HEK293T (cell line): ENCODE results near the gene MMRN1.
A peak's percentile ranks its signal among the peaks of the same experiment; 100 is the strongest.
"Not testable (repeated sequence)": the region's sequence is repeated elsewhere in the genome, so short reads cannot be mapped to it uniquely, and the experiment has no call there.

Experiments
- CTCF ChIA-PET: fragments of 350-600 bp; formaldehyde crosslinking; extraction: SDS; loops from one replicate; lab custom pipeline; 2021; ENCODE audit warnings: antibody characterized with exemption, inconsistent platforms; lab: Yijun Ruan, JAX
- POLR2A ChIA-PET: fragments of 350-600 bp; formaldehyde crosslinking; extraction: SDS; loops from one replicate; lab custom pipeline; 2020; ENCODE audit warnings: antibody characterized with exemption, inconsistent platforms; lab: Yijun Ruan, JAX
- DNase-seq: peaks from one replicate; pipeline ENCODE4 v3.0.0; 2012; ENCODE audit warnings: mixed read lengths; ENCODE audit errors: extremely low spot score
- ARNT ChIP-seq: fragments of 450-650 bp; IDR thresholded peaks from 2 replicates; pipeline ENCODE4 v1.6.1; 2017; ENCODE audit warnings: mild to moderate bottlenecking
- BHLHE40 ChIP-seq: fragments of 450-650 bp; IDR thresholded peaks from 2 replicates; pipeline ENCODE4 v1.6.1; 2016; ENCODE audit warnings: mild to moderate bottlenecking, moderate library complexity, borderline replicate concordance
- CTBP1 ChIP-seq: fragments of 450-650 bp; IDR thresholded peaks from 2 replicates; pipeline ENCODE4 v1.6.1; 2016; ENCODE audit warnings: borderline replicate concordance
- ELF4 ChIP-seq: fragments of 450-650 bp; IDR thresholded peaks from 2 replicates; pipeline ENCODE4 v1.6.1; 2017; ENCODE audit warnings: antibody characterized with exemption
- FOXA1 ChIP-seq: fragments of 450-650 bp; IDR thresholded peaks from 2 replicates; pipeline ENCODE4 v1.6.1; 2016; ENCODE audit warnings: mild to moderate bottlenecking
- FOXK2 ChIP-seq: fragments of 450-650 bp; IDR thresholded peaks from 2 replicates; pipeline ENCODE4 v1.6.1; 2016; ENCODE audit warnings: mild to moderate bottlenecking
- FOXM1 ChIP-seq: fragments of 450-650 bp; IDR thresholded peaks from 2 replicates; pipeline ENCODE4 v1.6.1; 2017; ENCODE audit warnings: mild to moderate bottlenecking, borderline replicate concordance
- HDGF ChIP-seq: fragments of 450-650 bp; IDR thresholded peaks from 2 replicates; pipeline ENCODE4 v1.6.1; 2017; ENCODE audit warnings: antibody characterized with exemption, borderline replicate concordance
- L3MBTL2 ChIP-seq: fragments of 450-650 bp; conservative IDR thresholded peaks from 2 replicates; pipeline ENCODE4 v1.6.1; 2016; ENCODE audit warnings: mild to moderate bottlenecking
- LEF1 ChIP-seq: fragments of 450-650 bp; IDR thresholded peaks from 2 replicates; pipeline ENCODE4 v1.6.1; 2017; ENCODE audit warnings: mild to moderate bottlenecking, borderline replicate concordance
- NFRKB ChIP-seq: fragments of 450-650 bp; IDR thresholded peaks from 2 replicates; pipeline ENCODE4 v1.6.1; 2016; ENCODE audit warnings: mild to moderate bottlenecking, moderate library complexity
- PKNOX1 ChIP-seq: fragments of 450-650 bp; IDR thresholded peaks from 2 replicates; pipeline ENCODE4 v1.6.1; 2016
- SP1 ChIP-seq: fragments of 450-650 bp; IDR thresholded peaks from 2 replicates; pipeline ENCODE4 v1.6.1; 2017
- SUZ12 ChIP-seq: fragments of 450-650 bp; IDR thresholded peaks from 2 replicates; pipeline ENCODE4 v1.6.1; 2016; ENCODE audit warnings: mild to moderate bottlenecking
- TARDBP ChIP-seq: fragments of 450-650 bp; IDR thresholded peaks from 2 replicates; pipeline ENCODE4 v1.6.1; 2016
- ZNF384 ChIP-seq: fragments of 450-650 bp; IDR thresholded peaks from 2 replicates; pipeline ENCODE4 v1.6.1; 2016

The MMRN1 gene

GRCh38 chr4:89879215-89879614 is 15.4 kb upstream of the MMRN1 start:
- CTCF ChIA-PET, result interaction anchor here (0.6 to 1.1 kb wide), 3 partner anchors 10 to 936 kb away, joined by 3 to 4 read pairs (median 3); no protein-coding TSS in a partner anchor
- DNase-seq, result no peak
- POLR2A ChIA-PET, result no interaction called here
- no peak for TF ChIP-seq TARDBP
- TF ChIP-seq L3MBTL2, result no peak
- no peak for TF ChIP-seq NFRKB
- no peak for TF ChIP-seq FOXM1
- no peak for TF ChIP-seq LEF1

GRCh38 chr4:89889289-89889688 is 5.4 kb upstream of the MMRN1 start:
- ChIA-PET POLR2A (no interaction called here), CTCF (no interaction called here)
- TF ChIP-seq CTBP1 (no peak), ELF4 (no peak), L3MBTL2 (no peak), NFRKB (no peak), TARDBP (no peak), HDGF (no peak), BHLHE40 (no peak), PKNOX1 (no peak), ZNF384 (no peak), LEF1 (no peak), ARNT (no peak), SUZ12 (no peak), FOXK2 (no peak), FOXM1 (no peak), SP1 (no peak), FOXA1 (no peak)
- DNase-seq, result no peak

- no peak for TF ChIP-seq NFRKB
- no peak for TF ChIP-seq BHLHE40
- TF ChIP-seq ELF4, result no peak
- no peak for TF ChIP-seq FOXA1
- no peak for TF ChIP-seq SUZ12
- TF ChIP-seq L3MBTL2, result no peak
- TF ChIP-seq FOXK2, result no peak
- no peak for TF ChIP-seq TARDBP
- TF ChIP-seq ARNT, result no peak
- no peak for TF ChIP-seq ZNF384
- CTCF ChIA-PET, result no interaction called here
- POLR2A ChIA-PET, result no interaction called here
- DNase-seq, result no peak
Observed at GRCh38 chr4:89897867-89898266, 3.2 kb downstream of the MMRN1 start.

GRCh38 chr4:89898304-89898716 is 3.7 kb downstream of the MMRN1 start:
- TF ChIP-seq L3MBTL2, result no peak
- no peak for TF ChIP-seq LEF1
- TF ChIP-seq NFRKB, result no peak
- no peak for TF ChIP-seq SUZ12
- TF ChIP-seq FOXA1, result no peak
- TF ChIP-seq ELF4, result no peak
- TF ChIP-seq SP1, result no peak
- TF ChIP-seq HDGF, result no peak
- TF ChIP-seq BHLHE40, result no peak
- no peak for TF ChIP-seq CTBP1
- TF ChIP-seq ARNT, result no peak
- TF ChIP-seq PKNOX1, result no peak
- TF ChIP-seq FOXK2, result no peak
- no peak for TF ChIP-seq FOXM1
- no peak for TF ChIP-seq TARDBP
- no peak for TF ChIP-seq ZNF384
- POLR2A ChIA-PET, result no interaction called here
- DNase-seq, result no peak
- CTCF ChIA-PET, result no interaction called here

GRCh38 chr4:89899152-89899551 is 4.5 kb downstream of the MMRN1 start:
- CTCF ChIA-PET, result no interaction called here

GRCh38 chr4:89899854-89900253 is 5.2 kb downstream of the MMRN1 start:
- DNase-seq, result no peak
- ChIA-PET CTCF (no interaction called here), POLR2A (no interaction called here)
- TF ChIP-seq LEF1, result no peak
- no peak for TF ChIP-seq FOXM1
- TF ChIP-seq ZNF384, result no peak
- no peak for TF ChIP-seq HDGF
- no peak for TF ChIP-seq NFRKB
- no peak for TF ChIP-seq TARDBP
- no peak for TF ChIP-seq CTBP1
- TF ChIP-seq BHLHE40, result no peak
- TF ChIP-seq L3MBTL2, result no peak
- TF ChIP-seq FOXA1, result no peak

More at GRCh38 chr4:89899152-89899551, 4.5 kb downstream of the MMRN1 start:
- POLR2A ChIA-PET, result no interaction called here
- no peak for DNase-seq
- TF ChIP-seq FOXK2 (no peak), NFRKB (no peak), HDGF (no peak), TARDBP (no peak), ZNF384 (no peak), LEF1 (no peak), CTBP1 (no peak), BHLHE40 (no peak), FOXM1 (no peak)

GRCh38 chr4:89901808-89902431 is 7.3 kb downstream of the MMRN1 start:
- POLR2A ChIA-PET, CTCF ChIA-PET: not testable (repeated sequence)
- peak; percentile 65 for DNase-seq
